ENCODE data around the gene ABCB8. TPM values are rescaled to one million over a fixed set of nuclear protein-coding genes. Genes with fewer than 3 reads are reported as not detected.
A peak's percentile ranks its signal among the peaks of the same experiment; 100 is the strongest.

Gene ABCB8
- total RNA-seq, 4 donors from 2014 or later = 22.9 to 35.2 (median 27.6) TPM

- peak; percentile 87 to 97 for DNase-seq (ENCODE audit: low spot score in 2 of 2)
- TF ChIP-seq POLR2A (IDR thresholded peaks at IDR 0.05) = no peak
- TF ChIP-seq, protein P1, sequence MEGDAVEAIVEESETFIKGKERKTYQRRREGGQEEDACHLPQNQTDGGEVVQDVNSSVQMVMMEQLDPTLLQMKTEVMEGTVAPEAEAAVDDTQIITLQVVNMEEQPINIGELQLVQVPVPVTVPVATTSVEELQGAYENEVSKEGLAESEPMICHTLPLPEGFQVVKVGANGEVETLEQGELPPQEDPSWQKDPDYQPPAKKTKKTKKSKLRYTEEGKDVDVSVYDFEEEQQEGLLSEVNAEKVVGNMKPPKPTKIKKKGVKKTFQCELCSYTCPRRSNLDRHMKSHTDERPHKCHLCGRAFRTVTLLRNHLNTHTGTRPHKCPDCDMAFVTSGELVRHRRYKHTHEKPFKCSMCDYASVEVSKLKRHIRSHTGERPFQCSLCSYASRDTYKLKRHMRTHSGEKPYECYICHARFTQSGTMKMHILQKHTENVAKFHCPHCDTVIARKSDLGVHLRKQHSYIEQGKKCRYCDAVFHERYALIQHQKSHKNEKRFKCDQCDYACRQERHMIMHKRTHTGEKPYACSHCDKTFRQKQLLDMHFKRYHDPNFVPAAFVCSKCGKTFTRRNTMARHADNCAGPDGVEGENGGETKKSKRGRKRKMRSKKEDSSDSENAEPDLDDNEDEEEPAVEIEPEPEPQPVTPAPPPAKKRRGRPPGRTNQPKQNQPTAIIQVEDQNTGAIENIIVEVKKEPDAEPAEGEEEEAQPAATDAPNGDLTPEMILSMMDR (IDR thresholded peaks at IDR 0.05) = no peak
- 2 to 8% methylated on average over 7 to 26 of the region's 66 CpGs for WGBS, 2 donors
- intact Hi-C loops (cut with DNase I; ENCODE audit: low total_unique reads) = no loop called here
- peak within 1 kb of the TSS; percentile 76 for H3K4me3 ChIP-seq (ENCODE audit: low read depth, poor library complexity, severe bottlenecking)
Observed at GRCh38 chr7:151080522-151081169, 52.4 kb downstream of the ABCB8 start, which contains the start of gene FASTK. Gene FASTK (minus strand): TSS chr7:151080809. CDS start chr7:151080766, 43 bp downstream.

GRCh38 chr7:151081170-151082101 is 53.2 kb downstream of the ABCB8 start:
- 23 to 35% methylated on average over 30 to 50 of the region's 64 CpGs for WGBS, 2 donors
- intact Hi-C loops (cut with DNase I; ENCODE audit: low total_unique reads) = no loop called here
- TF ChIP-seq, protein P1 (IDR thresholded peaks at IDR 0.05) = no peak
- TF ChIP-seq POLR2A (IDR thresholded peaks at IDR 0.05) = no peak
- DNase-seq (ENCODE audit: low spot score in 2 of 2) = no peak
- no peak overlapping the region for H3K4me3 ChIP-seq (ENCODE audit: low read depth, poor library complexity, severe bottlenecking)

DNA sequence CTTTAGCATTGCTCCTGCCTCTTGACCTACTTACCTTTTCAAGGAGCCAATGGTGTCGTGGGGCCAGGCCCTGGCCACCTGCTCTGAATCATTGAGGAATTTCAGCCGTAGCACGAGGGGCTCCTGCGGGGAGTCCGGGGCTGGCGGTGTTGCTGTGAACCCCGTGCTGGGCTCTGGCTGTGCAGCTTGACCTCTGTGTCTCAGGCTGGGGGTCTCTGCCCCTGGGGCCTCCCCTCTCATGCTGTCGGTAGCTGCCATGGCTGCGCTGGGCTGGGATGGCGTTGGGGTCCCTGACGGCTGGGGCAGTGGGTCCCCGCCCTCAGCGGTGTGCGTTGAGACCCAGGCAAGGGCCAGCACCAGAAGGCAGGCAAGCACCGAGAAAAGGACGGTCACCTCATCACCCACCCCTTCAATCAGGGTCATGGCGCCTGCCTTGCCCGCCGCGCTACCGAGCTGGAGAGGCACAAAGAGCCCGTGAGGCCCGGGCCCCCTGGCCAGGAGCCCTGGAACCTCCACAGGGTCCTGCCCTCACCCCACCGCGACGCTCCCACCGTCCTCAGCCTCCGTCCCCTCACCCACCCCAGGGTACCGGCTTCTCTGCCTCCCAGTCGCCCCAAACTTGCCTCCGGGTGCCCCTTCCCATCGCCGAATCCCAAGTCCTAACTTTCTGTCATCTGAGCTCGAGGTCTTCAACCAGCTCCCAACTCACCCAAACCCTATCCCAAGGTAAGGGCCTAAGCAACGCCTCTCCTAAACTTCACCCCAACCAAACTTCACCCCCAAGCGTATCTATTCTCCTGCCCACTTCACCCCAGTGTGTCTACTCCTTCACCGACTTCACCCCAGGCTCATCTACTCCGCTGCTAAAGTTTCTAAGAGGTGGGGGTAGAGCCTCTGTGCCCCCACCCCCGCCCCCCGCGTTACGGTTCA is 54.2 kb downstream of the ABCB8 start:
- H3K4me3 ChIP-seq (ENCODE audit: low read depth, poor library complexity, severe bottlenecking) = peak overlapping the region; percentile 85
- intact Hi-C loops (cut with DNase I; ENCODE audit: low total_unique reads) = no loop called here
- no peak for DNase-seq (ENCODE audit: low spot score in 2 of 2)
- TF ChIP-seq, protein P1 (IDR thresholded peaks at IDR 0.05) = no peak
- no peak for TF ChIP-seq POLR2A (IDR thresholded peaks at IDR 0.05)
- WGBS, 2 donors = 45 to 46% methylated on average over 34 to 37 of the region's 42 CpGs

DNA sequence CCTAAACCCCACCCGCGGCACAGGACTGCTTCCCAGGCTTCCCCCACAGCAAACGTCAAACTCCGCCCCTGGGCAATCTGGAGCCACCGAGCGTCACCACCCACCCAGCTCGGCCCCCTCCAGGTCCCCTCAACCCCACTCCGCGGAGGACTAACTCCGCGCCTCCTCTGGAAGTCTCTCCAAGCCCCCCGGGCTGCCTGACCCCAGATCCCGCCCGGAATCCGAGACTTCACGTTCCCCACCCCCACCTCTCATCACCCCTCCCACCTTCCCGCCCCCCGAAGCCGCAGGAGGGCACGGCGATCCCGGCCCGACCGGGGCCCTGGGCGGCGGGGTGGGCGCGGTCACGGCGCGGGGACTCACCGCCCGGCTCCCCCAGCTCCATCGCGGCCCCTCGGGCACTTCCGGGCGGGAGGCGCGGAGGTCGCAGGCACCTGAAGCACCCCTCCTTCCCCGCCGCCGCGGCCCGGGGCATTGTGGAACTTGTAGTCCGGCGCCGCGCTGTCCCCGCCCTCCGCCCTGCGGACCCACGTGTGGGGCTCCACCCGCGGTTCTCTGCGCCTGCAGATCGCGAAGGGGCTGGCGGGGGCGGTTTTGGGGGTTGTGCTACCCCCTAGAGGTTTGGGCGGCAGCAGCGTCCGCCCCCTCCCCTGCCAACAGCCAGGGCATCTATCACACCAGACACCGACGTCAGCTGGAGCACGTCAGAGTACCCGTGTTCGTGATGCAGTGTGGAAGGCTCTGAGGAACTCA is 55.0 kb downstream of the ABCB8 start, which contains the start of gene TMUB1:
Gene TMUB1, minus strand, starts transcription at position 423 of the 753 bp plus-strand sequence. CDS start 930 bp downstream, outside the sequence.
- peak within 1 kb of the TSS; percentile 85 for H3K4me3 ChIP-seq (ENCODE audit: low read depth, poor library complexity, severe bottlenecking)
- TF ChIP-seq, protein P1 (IDR thresholded peaks at IDR 0.05) = no peak
- no peak for TF ChIP-seq POLR2A (IDR thresholded peaks at IDR 0.05)
- peak; percentile 73 to 97 for DNase-seq (ENCODE audit: low spot score in 2 of 2)
- intact Hi-C loops (cut with DNase I; ENCODE audit: low total_unique reads) = no loop called here
- WGBS, 2 donors = 0 to 1% methylated on average over 35 to 62 of the region's 69 CpGs

GRCh38 chr7:151083824-151084160 is 55.5 kb downstream of the ABCB8 start:
- TF ChIP-seq, protein P1 (IDR thresholded peaks at IDR 0.05) = no peak
- TF ChIP-seq POLR2A (IDR thresholded peaks at IDR 0.05) = no peak
- intact Hi-C loops (cut with DNase I; ENCODE audit: low total_unique reads) = no loop called here
- WGBS, 2 donors = 31 to 33% methylated on average over 3 of the region's 3 CpGs
- no peak for DNase-seq (ENCODE audit: low spot score in 2 of 2)
- no peak overlapping the region for H3K4me3 ChIP-seq (ENCODE audit: low read depth, poor library complexity, severe bottlenecking)
